HEK293T (cell line): ENCODE data around the gene AHR.
"Not testable (repeated sequence)": the region's sequence is repeated elsewhere in the genome, so short reads cannot be mapped to it uniquely, and the experiment has no call there.

Experiments used
- BHLHE40 ChIP-seq: fragments of 450-650 bp; IDR thresholded peaks from 2 replicates; pipeline ENCODE4 v1.6.1; 2016; ENCODE audit warnings: mild to moderate bottlenecking, moderate library complexity, borderline replicate concordance
- CTBP1 ChIP-seq: fragments of 450-650 bp; IDR thresholded peaks from 2 replicates; pipeline ENCODE4 v1.6.1; 2016; ENCODE audit warnings: borderline replicate concordance
- ELF4 ChIP-seq: fragments of 450-650 bp; IDR thresholded peaks from 2 replicates; pipeline ENCODE4 v1.6.1; 2017; ENCODE audit warnings: antibody characterized with exemption
- FOXA1 ChIP-seq: fragments of 450-650 bp; IDR thresholded peaks from 2 replicates; pipeline ENCODE4 v1.6.1; 2016; ENCODE audit warnings: mild to moderate bottlenecking
- FOXK2 ChIP-seq: fragments of 450-650 bp; IDR thresholded peaks from 2 replicates; pipeline ENCODE4 v1.6.1; 2016; ENCODE audit warnings: mild to moderate bottlenecking
- HDGF ChIP-seq: fragments of 450-650 bp; IDR thresholded peaks from 2 replicates; pipeline ENCODE4 v1.6.1; 2017; ENCODE audit warnings: antibody characterized with exemption, borderline replicate concordance
- LEF1 ChIP-seq: fragments of 450-650 bp; IDR thresholded peaks from 2 replicates; pipeline ENCODE4 v1.6.1; 2017; ENCODE audit warnings: mild to moderate bottlenecking, borderline replicate concordance
- NFRKB ChIP-seq: fragments of 450-650 bp; IDR thresholded peaks from 2 replicates; pipeline ENCODE4 v1.6.1; 2016; ENCODE audit warnings: mild to moderate bottlenecking, moderate library complexity
- PKNOX1 ChIP-seq: fragments of 450-650 bp; IDR thresholded peaks from 2 replicates; pipeline ENCODE4 v1.6.1; 2016
- SP1 ChIP-seq: fragments of 450-650 bp; IDR thresholded peaks from 2 replicates; pipeline ENCODE4 v1.6.1; 2017
- TARDBP ChIP-seq: fragments of 450-650 bp; IDR thresholded peaks from 2 replicates; pipeline ENCODE4 v1.6.1; 2016

DNA sequence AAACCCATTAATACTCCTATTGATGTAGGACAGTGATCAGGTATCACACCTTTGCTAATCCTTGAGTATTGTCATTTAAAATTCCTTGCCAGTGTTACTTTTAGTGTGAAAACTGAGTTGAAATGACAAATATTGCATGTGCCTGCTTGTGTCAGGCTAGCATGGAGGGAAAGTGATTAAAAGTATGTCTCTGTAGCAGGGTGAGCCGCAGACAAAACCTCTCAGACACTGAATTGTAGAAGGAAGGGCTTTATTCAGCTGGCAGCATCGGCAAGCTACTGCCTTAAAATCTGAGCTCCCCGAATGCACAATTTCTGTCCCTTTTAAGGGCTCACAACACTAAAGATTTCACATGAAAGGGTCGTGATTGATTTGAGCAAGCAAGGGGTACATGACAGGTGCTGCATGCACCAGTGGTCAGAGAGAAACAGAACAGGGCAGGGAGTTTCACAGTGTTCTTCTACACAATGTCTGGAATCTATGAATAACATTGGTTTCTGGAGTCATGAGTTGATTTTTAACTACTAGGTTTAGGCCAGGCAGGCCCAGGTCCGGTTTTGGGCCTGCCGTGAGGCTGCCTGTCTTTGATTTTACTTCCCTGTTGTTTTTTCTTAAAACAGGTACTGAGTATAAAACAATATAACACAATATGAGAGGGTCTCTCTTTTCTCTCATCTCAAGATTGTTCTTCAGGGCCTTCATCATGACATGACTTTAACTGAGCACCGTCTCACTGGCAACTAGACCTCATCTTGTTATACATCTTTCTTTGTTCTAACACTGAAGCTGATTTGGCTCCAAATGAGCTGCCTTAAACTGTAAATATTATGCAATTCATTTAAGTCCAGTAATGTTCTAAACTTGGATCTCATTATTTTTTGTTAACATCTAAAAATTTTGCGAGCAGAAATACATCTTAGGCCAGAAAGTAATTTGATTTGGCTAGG is 84.2 kb downstream of the AHR start:
- not testable (repeated sequence) for TF ChIP-seq TARDBP, LEF1, PKNOX1, SP1, FOXK2, HDGF, BHLHE40, FOXA1, CTBP1, ELF4, NFRKB
